GM23248 (cell line): ENCODE measurements around the gene ASB2.

ENCODE experiments used
- EZH2 ChIP-seq: fragments of 200-600 bp; sonication (generic); IDR thresholded peaks from 2 replicates; pipeline ENCODE4 v1.6.1; 2018; ENCODE audit warnings: antibody characterized with exemption, mild to moderate bottlenecking; ENCODE audit not compliant: insufficient read depth, poor library complexity, severe bottlenecking
- EZH2phosphoT487 ChIP-seq: fragments of 200-600 bp; sonication (generic); IDR thresholded peaks from 2 replicates; pipeline ENCODE4 v1.6.1; 2018; ENCODE audit warnings: antibody characterized with exemption, moderate library complexity, mild to moderate bottlenecking, low read depth; ENCODE audit not compliant: insufficient read depth

GRCh38 chr14:93963692-93964091, 12.7 kb downstream of the ASB2 start:
- TF ChIP-seq EZH2 (no peak), EZH2phosphoT487 (no peak)
